GM12892 (cell line): Measurements from ENCODE around the gene CHST11.

Source experiments
- POLR2A ChIP-seq: IDR thresholded peaks from 2 replicates; pipeline ENCODE4 v1.6.1; 2011; ENCODE audit warnings: low read depth, low read length, control low read depth
- POLR2AphosphoS5 ChIP-seq: IDR thresholded peaks from 2 replicates; pipeline ENCODE4 v1.6.1; 2011; ENCODE audit warnings: low read depth, low read length, control low read depth
- TAF1 ChIP-seq: IDR thresholded peaks from 2 replicates; pipeline ENCODE4 v1.6.1; 2011; ENCODE audit warnings: low read depth, mild to moderate bottlenecking, control low read depth, low read length, borderline replicate concordance

DNA sequence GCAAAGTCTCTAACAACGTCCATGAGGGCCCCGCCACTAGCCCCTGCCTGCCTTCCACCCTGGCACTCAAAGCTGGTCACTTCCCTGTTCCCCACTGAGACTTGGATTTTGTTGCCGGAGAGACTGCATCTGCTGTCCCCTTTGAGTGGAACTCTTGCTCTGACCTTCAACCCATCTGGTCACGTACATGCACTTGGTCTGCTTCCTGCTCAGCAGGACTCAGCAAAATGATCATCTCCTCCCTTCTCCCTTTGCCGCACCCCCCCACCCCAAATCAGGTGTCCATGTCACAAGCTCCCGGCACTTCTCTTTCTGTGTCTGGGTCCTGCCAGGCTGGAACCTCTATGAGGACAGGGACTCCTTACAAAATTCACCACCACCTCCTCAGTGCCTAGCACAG lies 180.9 kb downstream of the CHST11 start:
- TF ChIP-seq POLR2AphosphoS5 (no peak), TAF1 (no peak), POLR2A (no peak)
